GM12874 (cell line): ENCODE results near the gene CD28.

Source experiments
- CTCF ChIP-seq: IDR thresholded peaks from 2 replicates; pipeline ENCODE4 v1.5.1; 2011; ENCODE audit warnings: low read depth, mild to moderate bottlenecking, control low read depth, low read length, moderate library complexity; ENCODE audit not compliant: insufficient read depth

The CD28 gene

GRCh38 chr2:203718087-203718486 is 11.6 kb downstream of the CD28 start:
- no peak for TF ChIP-seq CTCF

GRCh38 chr2:203719456-203720410 is 13.3 kb downstream of the CD28 start:
- no peak for TF ChIP-seq CTCF

GRCh38 chr2:203720915-203721672 is 14.7 kb downstream of the CD28 start:
- TF ChIP-seq CTCF = no peak

GRCh38 chr2:203721781-203722300 is 15.4 kb downstream of the CD28 start:
- no peak for TF ChIP-seq CTCF

GRCh38 chr2:203722411-203722810 is 16.0 kb downstream of the CD28 start:
- no peak for TF ChIP-seq CTCF

GRCh38 chr2:203728321-203728720 is 21.9 kb downstream of the CD28 start:
- no peak for TF ChIP-seq CTCF

- TF ChIP-seq CTCF = no peak
Observed at GRCh38 chr2:203730076-203730729, 23.8 kb downstream of the CD28 start.
